Central memory CD8-positive, alpha-beta T cell (primary cell): Measurements from ENCODE around the gene GTF3C4.

Experiments used
- ATAC-seq: fragments of 150-1000 bp; cut with Tn5 transposase; replicated peaks from 2 replicates; pipeline ENCODE4 v1.10.0; 2022; ENCODE audit warnings: mild to moderate bottlenecking, moderate FRiP score, moderate number of reproducible peaks; ENCODE audit not compliant: poor library complexity, severe bottlenecking; ENCODE audit errors: extremely low read depth
- DNase-seq, 2 donors: peaks; one replicate each; pipeline ENCODE4 v3.0.0; 2021; ENCODE audit warnings: low spot score in 2 of 2
- H3K27ac Mint-ChIP-seq: one replicate; pipeline ENCODE4 v1.8.0; 2022; ENCODE audit warnings: low read depth, mild to moderate bottlenecking, moderate library complexity, mixed read lengths
- H3K27me3 Mint-ChIP-seq: one replicate; pipeline ENCODE4 v1.8.0; 2022; ENCODE audit warnings: mixed read lengths
- H3K36me3 Mint-ChIP-seq: one replicate; pipeline ENCODE4 v1.8.0; 2022; ENCODE audit warnings: mild to moderate bottlenecking, moderate library complexity, mixed read lengths; ENCODE audit not compliant: insufficient read depth
- H3K4me1 Mint-ChIP-seq: one replicate; pipeline ENCODE4 v1.8.0; 2022; ENCODE audit warnings: mixed read lengths
- H3K4me3 Mint-ChIP-seq: one replicate; pipeline ENCODE4 v1.8.0; 2022; ENCODE audit warnings: mild to moderate bottlenecking, moderate library complexity, mixed read lengths
- H3K9me3 Mint-ChIP-seq: one replicate; pipeline ENCODE4 v1.8.0; 2022; ENCODE audit warnings: mixed read lengths

Gene GTF3C4

DNA sequence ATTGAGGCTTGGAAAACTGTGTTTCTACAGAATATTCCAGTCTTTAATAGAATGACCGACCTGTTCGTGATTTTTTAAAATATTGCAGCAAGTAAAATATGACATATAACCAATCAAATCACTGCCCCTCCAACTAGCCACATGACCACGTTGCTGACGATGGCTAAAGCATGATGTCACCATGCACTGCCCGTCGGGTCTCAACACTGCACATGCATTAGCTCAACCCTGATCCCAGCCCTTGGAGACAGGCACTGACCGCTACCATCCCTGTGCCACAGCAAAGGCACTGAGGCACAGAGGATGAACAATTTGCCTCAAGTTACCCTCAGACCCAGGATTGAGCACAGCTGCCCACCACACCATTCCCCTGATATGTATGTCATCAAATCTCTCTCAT lies 14.0 kb upstream of the GTF3C4 start:
- no peak for DNase-seq
- Mint-ChIP-seq H3K27me3 (no peaks in the 10 kb centered on the region), H3K27ac (no peak overlapping the region), H3K4me1 (no peaks in the 10 kb centered on the region), H3K4me3 (no peak overlapping the region), H3K36me3 (peaks cover 36% of the 10 kb centered on the region), H3K9me3 (no peaks in the 10 kb centered on the region)
- ATAC-seq = no peak

DNA sequence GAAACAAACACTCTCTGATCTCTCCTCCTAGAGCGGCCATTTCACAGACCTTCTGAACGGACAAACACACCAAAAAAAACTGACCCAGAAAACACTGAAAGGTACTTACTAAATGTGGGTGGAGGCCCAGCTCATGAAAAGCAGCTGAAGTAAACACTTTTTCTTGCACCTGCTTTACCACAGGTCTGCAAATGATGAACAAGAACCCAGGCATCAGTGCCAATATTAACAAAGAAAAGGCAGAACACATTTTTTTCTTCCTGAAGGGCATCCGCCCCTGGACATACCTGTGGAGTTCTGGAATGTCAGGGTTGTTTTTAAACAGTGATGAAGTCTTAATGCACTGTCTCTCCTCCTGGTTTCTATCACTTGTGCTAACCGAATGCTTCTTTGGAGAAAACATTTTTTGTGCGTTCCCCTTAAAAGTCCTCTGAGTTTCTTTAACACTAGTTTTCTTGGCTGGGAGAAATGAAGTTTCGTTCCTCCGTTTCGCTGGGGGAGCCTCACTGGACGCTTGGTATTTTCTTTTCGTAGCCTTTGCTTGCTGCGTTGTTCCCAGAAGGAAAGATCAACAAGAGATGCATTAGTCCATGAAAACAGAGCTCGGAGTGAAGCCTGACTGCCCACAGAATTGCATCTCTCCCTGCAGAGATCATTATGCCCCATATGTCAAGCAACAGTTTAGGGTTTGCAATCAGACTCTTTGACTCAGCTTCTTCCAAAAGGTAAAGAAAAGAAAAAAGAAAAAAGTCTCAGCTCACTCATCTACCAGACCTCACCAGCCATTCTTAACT lies 7.9 kb upstream of the GTF3C4 start:
- peaks cover 18% of the 10 kb centered on the region for H3K36me3 Mint-ChIP-seq
- no peaks in the 10 kb centered on the region for H3K4me1 Mint-ChIP-seq
- no peak overlapping the region for H3K27ac Mint-ChIP-seq
- no peak overlapping the region for H3K4me3 Mint-ChIP-seq
- no peaks in the 10 kb centered on the region for H3K27me3 Mint-ChIP-seq
- ATAC-seq (no peak), DNase-seq (no peak)
- H3K9me3 Mint-ChIP-seq = no peaks in the 10 kb centered on the region

DNA sequence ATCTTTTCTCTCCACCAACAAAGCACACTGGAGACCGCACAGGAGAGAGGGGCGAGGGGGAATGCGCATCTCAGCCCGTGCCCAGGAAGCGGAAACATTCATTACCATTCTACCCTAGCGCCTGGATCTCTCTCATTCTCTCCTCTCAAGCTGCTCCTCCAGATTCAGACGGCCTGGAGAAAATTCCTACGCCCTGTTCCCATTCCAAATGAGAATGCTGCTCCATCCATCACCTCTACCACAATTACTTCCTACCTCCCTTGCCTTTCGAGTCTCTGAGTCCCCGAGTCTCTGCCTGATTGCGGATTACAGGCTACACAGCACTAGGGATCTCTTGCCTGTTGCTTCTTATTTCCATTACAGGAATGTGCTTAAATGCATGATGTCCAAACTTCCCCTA lies 7.1 kb upstream of the GTF3C4 start:
- DNase-seq (no peak), ATAC-seq (no peak)
- Mint-ChIP-seq H3K9me3 (no peaks in the 10 kb centered on the region), H3K36me3 (peaks cover 14% of the 10 kb centered on the region), H3K27ac (no peak overlapping the region), H3K4me3 (no peak overlapping the region), H3K27me3 (no peaks in the 10 kb centered on the region), H3K4me1 (peaks cover 5% of the 10 kb centered on the region)

GRCh38 chr9:132663851-132664250 lies 6.4 kb upstream of the GTF3C4 start:
- Mint-ChIP-seq H3K9me3 (no peaks in the 10 kb centered on the region), H3K27me3 (no peaks in the 10 kb centered on the region), H3K27ac (no peak overlapping the region), H3K36me3 (peaks cover 10% of the 10 kb centered on the region), H3K4me3 (no peak overlapping the region), H3K4me1 (peaks cover 7% of the 10 kb centered on the region)
- no peak for DNase-seq
- no peak for ATAC-seq

DNA sequence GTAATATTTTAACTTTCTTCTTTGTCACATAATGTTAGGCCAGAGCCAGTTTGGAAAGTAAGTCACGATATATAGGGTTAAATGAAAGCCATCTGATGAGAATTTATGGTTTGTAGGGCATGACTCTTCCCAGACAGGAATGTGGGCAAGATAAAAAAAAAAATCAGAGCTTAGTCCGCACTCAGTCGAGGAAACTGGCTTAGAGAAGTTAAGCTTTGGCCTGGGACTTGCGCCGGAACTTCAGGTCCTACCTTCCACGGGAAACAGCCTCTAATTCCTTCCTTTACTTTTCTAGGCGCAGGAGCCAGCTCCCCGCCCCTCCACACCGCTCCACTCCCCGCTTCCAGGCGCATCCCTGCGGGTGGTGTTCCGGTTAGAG lies 956 bp upstream of the GTF3C4 start:
- no peak for DNase-seq

DNA sequence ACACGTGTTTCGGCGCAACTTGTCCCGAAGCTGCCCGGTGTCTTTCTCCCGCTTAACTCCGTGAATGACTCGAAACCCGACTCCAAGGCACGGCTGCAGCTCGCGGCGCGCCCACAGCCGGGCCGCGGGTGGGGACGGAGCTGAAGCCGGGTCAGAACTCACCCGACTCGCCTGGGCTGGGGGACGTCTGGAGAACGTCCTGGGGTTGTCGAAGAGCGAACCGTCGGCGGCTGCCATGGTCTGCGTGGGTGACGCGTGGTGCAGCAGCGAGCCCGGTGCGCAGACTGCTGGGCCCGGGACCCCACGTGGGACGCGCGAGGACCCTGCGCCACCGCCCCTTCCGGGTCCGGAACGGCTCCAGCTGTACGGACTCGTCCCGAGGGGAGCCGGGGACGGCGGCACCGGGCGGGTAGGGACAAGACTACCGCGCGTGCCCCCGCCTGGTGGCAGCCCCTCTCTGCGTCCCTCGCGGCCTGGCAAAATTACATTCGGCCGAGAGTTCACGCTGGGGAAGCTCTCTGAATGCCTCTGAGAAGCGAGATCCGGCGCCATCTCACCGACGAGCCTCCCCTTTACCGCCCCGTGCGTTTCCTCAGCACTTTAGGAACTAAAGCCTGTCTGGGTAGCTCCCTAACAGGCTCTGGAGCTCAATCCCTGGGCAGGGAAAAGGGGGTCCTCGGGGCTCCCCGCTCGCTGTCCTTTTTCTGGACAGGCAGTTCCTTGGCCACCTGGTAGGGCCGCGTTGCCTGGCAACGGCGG lies 387 bp upstream of the GTF3C4 start, which contains the start of gene DDX31:
DDX31 (minus strand) TSS at position 286 of the 759 bp plus-strand sequence; CDS start at position 237, 49 bp downstream.
- no peaks in the 10 kb centered on the region for H3K27me3 Mint-ChIP-seq
- peak; percentile 85 to 87 for DNase-seq

More for the DNA sequence above, 956 bp upstream of the GTF3C4 start:
- peak overlapping the region; percentile 91 for H3K4me3 Mint-ChIP-seq
- H3K27me3 Mint-ChIP-seq = no peaks in the 10 kb centered on the region
- ATAC-seq = no peak
- peaks cover 18% of the 10 kb centered on the region for H3K36me3 Mint-ChIP-seq
- H3K4me1 Mint-ChIP-seq = peaks cover 31% of the 10 kb centered on the region
- no peaks in the 10 kb centered on the region for H3K9me3 Mint-ChIP-seq
- peak overlapping the region; percentile 97 for H3K27ac Mint-ChIP-seq

GRCh38 chr9:132671620-132672412 lies 1.6 kb downstream of the GTF3C4 start:
- no peaks in the 10 kb centered on the region for H3K27me3 Mint-ChIP-seq
- peaks cover 31% of the 10 kb centered on the region for H3K4me1 Mint-ChIP-seq
- H3K9me3 Mint-ChIP-seq = no peaks in the 10 kb centered on the region
- peaks cover 19% of the 10 kb centered on the region for H3K36me3 Mint-ChIP-seq
- peak overlapping the region; percentile 91 for H3K4me3 Mint-ChIP-seq
- peak overlapping the region; percentile 97 for H3K27ac Mint-ChIP-seq
- ATAC-seq = no peak
- DNase-seq = no peak

More for the DNA sequence above, 387 bp upstream of the GTF3C4 start, which contains the start of gene DDX31:
- Mint-ChIP-seq H3K4me1 (peaks cover 31% of the 10 kb centered on the region), H3K4me3 (peak within 1 kb of the TSS; percentile 91), H3K36me3 (peaks cover 18% of the 10 kb centered on the region), H3K9me3 (no peaks in the 10 kb centered on the region), H3K27ac (peak within 1 kb of the TSS; percentile 97)
- peak; percentile 88 for ATAC-seq

DNA sequence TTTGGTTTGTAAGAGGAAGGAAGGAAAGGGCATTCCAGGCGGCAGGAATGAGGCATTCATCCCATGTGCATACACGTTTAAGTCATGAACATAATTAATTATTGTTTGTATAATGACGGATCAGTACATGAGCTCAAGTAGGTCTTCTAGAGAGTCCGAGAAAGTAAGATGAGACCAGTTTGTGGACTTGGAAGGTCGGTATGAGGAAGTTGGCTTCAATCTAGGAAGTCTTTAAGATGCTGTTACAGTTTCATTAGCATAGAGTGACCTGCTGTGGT lies 2.1 kb downstream of the GTF3C4 start:
- DNase-seq (no peak), ATAC-seq (no peak)
- peaks cover 19% of the 10 kb centered on the region for H3K36me3 Mint-ChIP-seq
- no peaks in the 10 kb centered on the region for H3K9me3 Mint-ChIP-seq
- H3K4me1 Mint-ChIP-seq = peaks cover 31% of the 10 kb centered on the region
- H3K27ac Mint-ChIP-seq = no peak overlapping the region
- no peaks in the 10 kb centered on the region for H3K27me3 Mint-ChIP-seq
- peak overlapping the region; percentile 3 for H3K4me3 Mint-ChIP-seq

DNA sequence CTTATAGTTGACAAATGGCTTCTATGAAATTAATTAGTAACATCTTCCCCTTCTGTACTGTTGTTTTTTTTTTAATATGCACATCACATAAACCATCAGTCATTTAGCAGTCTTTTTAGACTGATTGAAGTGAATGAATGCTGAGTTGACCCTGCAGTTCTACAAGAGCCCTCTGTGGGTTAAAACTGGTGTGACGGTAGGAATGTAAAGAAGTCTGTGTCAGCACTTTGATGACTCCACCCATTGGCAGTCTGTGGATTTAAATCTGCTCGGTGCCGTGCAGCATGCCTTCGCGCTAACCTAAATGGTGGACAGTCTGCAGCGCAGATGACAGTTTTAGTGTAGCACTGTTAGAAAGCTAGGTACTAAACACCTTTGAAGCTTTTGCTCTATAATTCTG lies 3.1 kb downstream of the GTF3C4 start:
- H3K27ac Mint-ChIP-seq = no peak overlapping the region
- H3K27me3 Mint-ChIP-seq = no peaks in the 10 kb centered on the region
- H3K4me3 Mint-ChIP-seq = no peak overlapping the region
- ATAC-seq (no peak), DNase-seq (no peak)
- H3K4me1 Mint-ChIP-seq = peaks cover 24% of the 10 kb centered on the region
- H3K9me3 Mint-ChIP-seq = no peaks in the 10 kb centered on the region
- H3K36me3 Mint-ChIP-seq = peaks cover 24% of the 10 kb centered on the region

GRCh38 chr9:132674485-132674884 lies 4.2 kb downstream of the GTF3C4 start:
- H3K36me3 Mint-ChIP-seq = peaks cover 33% of the 10 kb centered on the region
- ATAC-seq (no peak), DNase-seq (no peak)
- H3K9me3 Mint-ChIP-seq = no peaks in the 10 kb centered on the region
- peaks cover 31% of the 10 kb centered on the region for H3K4me1 Mint-ChIP-seq
- no peak overlapping the region for H3K27ac Mint-ChIP-seq
- H3K4me3 Mint-ChIP-seq = no peak overlapping the region
- H3K27me3 Mint-ChIP-seq = no peaks in the 10 kb centered on the region

GRCh38 chr9:132677976-132678375 lies 7.7 kb downstream of the GTF3C4 start:
- peaks cover 17% of the 10 kb centered on the region for H3K4me1 Mint-ChIP-seq
- no peaks in the 10 kb centered on the region for H3K27me3 Mint-ChIP-seq
- H3K27ac Mint-ChIP-seq = no peak overlapping the region

GRCh38 chr9:132679946-132680625 lies 9.8 kb downstream of the GTF3C4 start:
- no peak for DNase-seq
- H3K27ac Mint-ChIP-seq = no peak overlapping the region

More at GRCh38 chr9:132677976-132678375, 7.7 kb downstream of the GTF3C4 start:
- Mint-ChIP-seq H3K9me3 (no peaks in the 10 kb centered on the region), H3K36me3 (peaks cover 24% of the 10 kb centered on the region), H3K4me3 (no peak overlapping the region)
- ATAC-seq (no peak), DNase-seq (no peak)

More at GRCh38 chr9:132679946-132680625, 9.8 kb downstream of the GTF3C4 start:
- ATAC-seq = no peak
- no peaks in the 10 kb centered on the region for H3K9me3 Mint-ChIP-seq
- H3K36me3 Mint-ChIP-seq = peaks cover 29% of the 10 kb centered on the region
- H3K4me1 Mint-ChIP-seq = peaks cover 20% of the 10 kb centered on the region
- H3K4me3 Mint-ChIP-seq = no peak overlapping the region
- H3K27me3 Mint-ChIP-seq = no peaks in the 10 kb centered on the region
